GM18907 (cell line): ENCODE data around the gene MSH6.
"Not testable (repeated sequence)": the region's sequence is repeated elsewhere in the genome, so short reads cannot be mapped to it uniquely, and the experiment has no call there.

Experiments used
- ATAC-seq: cut with Tn5 transposase; IDR thresholded peaks from one replicate; pipeline ENCODE4 v1.9.1; 2021; ENCODE audit warnings: mild to moderate bottlenecking, moderate library complexity; ENCODE audit not compliant: unreplicated experiment

MSH6 gene

DNA sequence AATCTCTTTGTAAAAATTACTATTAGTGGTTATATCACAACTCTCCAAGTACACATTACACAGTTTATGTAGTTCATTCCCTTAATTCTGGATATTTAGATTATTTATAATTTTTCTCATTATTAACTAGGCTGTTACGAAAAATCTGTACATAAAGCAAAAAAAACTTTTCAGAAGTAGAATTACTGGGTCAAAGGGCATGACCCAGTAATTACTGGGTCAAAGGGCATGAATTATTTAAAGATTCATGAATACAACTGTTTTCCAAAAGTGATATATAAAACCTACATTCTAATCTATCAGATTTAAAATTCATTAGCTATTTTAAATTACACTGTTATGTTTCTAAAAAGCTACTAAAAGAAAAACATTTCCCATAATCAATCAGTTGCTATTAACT, 55.3 kb downstream of the MSH6 start:
- ATAC-seq, result no peak

- no peak for ATAC-seq
Measured at GRCh38 chr2:47838686-47839085, 55.7 kb downstream of the MSH6 start.

GRCh38 chr2:47842846-47843245, 59.9 kb downstream of the MSH6 start:
- no peak for ATAC-seq

DNA sequence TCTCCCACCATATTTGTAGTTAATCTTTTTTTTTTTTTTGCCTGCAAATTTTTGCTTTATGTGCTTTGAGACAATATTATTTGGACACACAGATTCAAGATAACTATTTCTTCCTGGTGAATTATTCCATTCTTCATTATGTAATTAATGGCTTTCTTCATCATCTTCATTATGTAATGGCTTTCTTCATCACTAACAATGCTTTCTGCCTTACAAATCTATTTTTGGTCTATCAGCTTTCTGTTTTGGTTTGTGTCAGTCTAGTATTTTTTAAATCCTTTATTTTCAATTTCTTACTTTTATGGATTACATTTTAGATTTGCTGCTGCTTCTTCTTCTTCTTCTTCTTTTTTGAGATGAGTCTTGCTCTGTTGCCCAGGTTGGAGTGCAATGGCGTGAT, 60.5 kb downstream of the MSH6 start:
- ATAC-seq, result no peak

DNA sequence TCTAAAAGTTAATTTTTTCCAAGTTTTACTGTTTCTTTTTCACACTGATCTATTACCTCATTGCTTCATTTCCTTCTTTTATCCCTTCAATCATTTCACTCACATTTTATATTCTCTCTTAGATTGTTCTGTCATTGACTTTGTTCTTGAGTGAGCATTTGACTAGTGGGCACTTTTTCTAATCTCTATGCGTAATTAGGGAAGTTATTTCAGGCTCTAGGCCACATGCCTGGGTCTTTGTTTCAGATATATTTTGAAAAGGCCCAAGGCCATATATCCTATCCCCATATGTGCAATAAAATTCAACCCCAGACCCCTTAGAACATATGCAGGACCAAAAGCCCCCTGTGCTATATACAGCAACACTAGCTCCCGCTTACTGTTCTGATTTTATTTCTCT, 61.2 kb downstream of the MSH6 start:
- ATAC-seq, result no peak

- no peak for ATAC-seq
Measured at GRCh38 chr2:47849368-47849767, 66.4 kb downstream of the MSH6 start.

GRCh38 chr2:47850198-47850597, 67.3 kb downstream of the MSH6 start:
- ATAC-seq, result no peak

- not testable (repeated sequence) for ATAC-seq
Measured at GRCh38 chr2:47853067-47853777, 70.3 kb downstream of the MSH6 start.
